A549 (cell line): ENCODE data around the gene AIF1L.

ENCODE experiments used
- CEBPB ChIP-seq, 2 experiments: fragments of >200 bp in 1 of 2; sonication (Bioruptor Twin) in 1 of 2; formaldehyde crosslinking in 1 of 2; IDR thresholded peaks; 2 replicates each; pipeline ENCODE4 v1.6.1; 2012 to 2016
- CTCF ChIP-seq: fragments of >200 bp; sonication (Bioruptor Twin); formaldehyde crosslinking; IDR thresholded peaks from 3 replicates; pipeline ENCODE4 v1.5.1; 2016
- ELK1 ChIP-seq: fragments of 150-350 bp; IDR thresholded peaks from 2 replicates; pipeline ENCODE4 v1.6.1; 2014; ENCODE audit warnings: low read depth, mild to moderate bottlenecking, low read length
- JUN ChIP-seq, 2 experiments: fragments of >200 bp; sonication (Bioruptor Twin); formaldehyde crosslinking; IDR thresholded peaks; 2 replicates in 1 of 2; 3 replicates in 1 of 2; pipeline ENCODE4 v1.6.1; 2016 to 2017
- KDM1A ChIP-seq: fragments of 200-600 bp; sonication (generic); IDR thresholded peaks from 2 replicates; pipeline ENCODE4 v1.6.1; 2016; ENCODE audit warnings: low read depth, mild to moderate bottlenecking
- POLR2AphosphoS2 ChIP-seq: conservative IDR thresholded peaks from 2 replicates; pipeline ENCODE4 v1.6.1; 2012; ENCODE audit warnings: low read length, improper control_type of control experiment, inconsistent platforms
- RAD21 ChIP-seq, 2 experiments: fragments of >200 bp in 1 of 2; sonication (Bioruptor Twin) in 1 of 2; formaldehyde crosslinking in 1 of 2; IDR thresholded peaks in 1 of 2; conservative IDR thresholded peaks in 1 of 2; 2 replicates in 1 of 2; 3 replicates in 1 of 2; pipeline ENCODE4 v1.6.1; 2012 to 2018; ENCODE audit warnings: inconsistent platforms in 1 of 2
- TF ChIP-seq, protein P1 (sequence below): fragments of 200-600 bp; sonication (generic); IDR thresholded peaks from 2 replicates; pipeline ENCODE4 v1.6.1; 2016; ENCODE audit warnings: antibody characterized with exemption, mild to moderate bottlenecking, moderate library complexity
- TF ChIP-seq, protein P2 (sequence below): fragments of 250-450 bp; sonication (Bioruptor Pico); IDR thresholded peaks from 2 replicates; pipeline ENCODE4 v1.5.0; 2021; ENCODE audit warnings: mild to moderate bottlenecking, moderate library complexity, borderline replicate concordance

GRCh38 chr9:131095666-131096268 lies 564 bp upstream of the AIF1L start:
- TF ChIP-seq ELK1 = no peak
- TF ChIP-seq CEBPB (IDR thresholded peaks at IDR 0.05) = no peak
- no peak for TF ChIP-seq RAD21 (conservative IDR thresholded peaks at IDR 0.05 in 1 of 2, IDR thresholded peaks at IDR 0.05 in 1 of 2)
- TF ChIP-seq, protein P1, sequence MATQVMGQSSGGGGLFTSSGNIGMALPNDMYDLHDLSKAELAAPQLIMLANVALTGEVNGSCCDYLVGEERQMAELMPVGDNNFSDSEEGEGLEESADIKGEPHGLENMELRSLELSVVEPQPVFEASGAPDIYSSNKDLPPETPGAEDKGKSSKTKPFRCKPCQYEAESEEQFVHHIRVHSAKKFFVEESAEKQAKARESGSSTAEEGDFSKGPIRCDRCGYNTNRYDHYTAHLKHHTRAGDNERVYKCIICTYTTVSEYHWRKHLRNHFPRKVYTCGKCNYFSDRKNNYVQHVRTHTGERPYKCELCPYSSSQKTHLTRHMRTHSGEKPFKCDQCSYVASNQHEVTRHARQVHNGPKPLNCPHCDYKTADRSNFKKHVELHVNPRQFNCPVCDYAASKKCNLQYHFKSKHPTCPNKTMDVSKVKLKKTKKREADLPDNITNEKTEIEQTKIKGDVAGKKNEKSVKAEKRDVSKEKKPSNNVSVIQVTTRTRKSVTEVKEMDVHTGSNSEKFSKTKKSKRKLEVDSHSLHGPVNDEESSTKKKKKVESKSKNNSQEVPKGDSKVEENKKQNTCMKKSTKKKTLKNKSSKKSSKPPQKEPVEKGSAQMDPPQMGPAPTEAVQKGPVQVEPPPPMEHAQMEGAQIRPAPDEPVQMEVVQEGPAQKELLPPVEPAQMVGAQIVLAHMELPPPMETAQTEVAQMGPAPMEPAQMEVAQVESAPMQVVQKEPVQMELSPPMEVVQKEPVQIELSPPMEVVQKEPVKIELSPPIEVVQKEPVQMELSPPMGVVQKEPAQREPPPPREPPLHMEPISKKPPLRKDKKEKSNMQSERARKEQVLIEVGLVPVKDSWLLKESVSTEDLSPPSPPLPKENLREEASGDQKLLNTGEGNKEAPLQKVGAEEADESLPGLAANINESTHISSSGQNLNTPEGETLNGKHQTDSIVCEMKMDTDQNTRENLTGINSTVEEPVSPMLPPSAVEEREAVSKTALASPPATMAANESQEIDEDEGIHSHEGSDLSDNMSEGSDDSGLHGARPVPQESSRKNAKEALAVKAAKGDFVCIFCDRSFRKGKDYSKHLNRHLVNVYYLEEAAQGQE = no peak
- no peak for TF ChIP-seq CTCF
- no peak for TF ChIP-seq POLR2AphosphoS2
- TF ChIP-seq, protein P2, sequence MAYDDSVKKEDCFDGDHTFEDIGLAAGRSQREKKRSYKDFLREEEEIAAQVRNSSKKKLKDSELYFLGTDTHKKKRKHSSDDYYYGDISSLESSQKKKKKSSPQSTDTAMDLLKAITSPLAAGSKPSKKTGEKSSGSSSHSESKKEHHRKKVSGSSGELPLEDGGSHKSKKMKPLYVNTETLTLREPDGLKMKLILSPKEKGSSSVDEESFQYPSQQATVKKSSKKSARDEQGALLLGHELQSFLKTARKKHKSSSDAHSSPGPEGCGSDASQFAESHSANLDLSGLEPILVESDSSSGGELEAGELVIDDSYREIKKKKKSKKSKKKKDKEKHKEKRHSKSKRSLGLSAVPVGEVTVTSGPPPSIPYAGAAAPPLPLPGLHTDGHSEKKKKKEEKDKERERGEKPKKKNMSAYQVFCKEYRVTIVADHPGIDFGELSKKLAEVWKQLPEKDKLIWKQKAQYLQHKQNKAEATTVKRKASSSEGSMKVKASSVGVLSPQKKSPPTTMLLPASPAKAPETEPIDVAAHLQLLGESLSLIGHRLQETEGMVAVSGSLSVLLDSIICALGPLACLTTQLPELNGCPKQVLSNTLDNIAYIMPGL (CRISPR knock-in tag) = no peak
- no peak for TF ChIP-seq KDM1A
- TF ChIP-seq JUN (IDR thresholded peaks at IDR 0.05) = no peak
